KMS-11 (cell line): Measurements from ENCODE around the gene KRT28.

Experiments
- H2AFZ ChIP-seq: fragments of 200-600 bp; sonication (generic); 2 replicates; pipeline ENCODE4 v1.6.1; 2016; ENCODE audit warnings: antibody characterized with exemption, mixed run types, low read depth
- H3K27ac ChIP-seq: fragments of 200-600 bp; sonication (generic); 2 replicates; pipeline ENCODE4 v1.6.1; 2016; ENCODE audit warnings: mild to moderate bottlenecking, mixed run types
- H3K27me3 ChIP-seq: fragments of 200-600 bp; sonication (generic); 2 replicates; pipeline ENCODE4 v1.6.1; 2017; ENCODE audit warnings: mild to moderate bottlenecking, low read depth, mixed run types, moderate library complexity; ENCODE audit not compliant: insufficient read depth
- H3K36me3 ChIP-seq: fragments of 200-600 bp; sonication (generic); 2 replicates; pipeline ENCODE4 v1.6.1; 2017; ENCODE audit warnings: mild to moderate bottlenecking, mixed run types; ENCODE audit not compliant: insufficient read depth
- H3K4me1 ChIP-seq: fragments of 200-600 bp; sonication (generic); 2 replicates; pipeline ENCODE4 v1.6.1; 2016; ENCODE audit warnings: mild to moderate bottlenecking, low read depth, mixed run types; ENCODE audit not compliant: poor library complexity, severe bottlenecking
- H3K4me2 ChIP-seq: fragments of 200-600 bp; sonication (generic); 2 replicates; pipeline ENCODE4 v1.7.0; 2016; ENCODE audit warnings: mild to moderate bottlenecking, mixed run types
- H3K4me3 ChIP-seq: fragments of 200-600 bp; sonication (generic); IDR thresholded peaks from 2 replicates; pipeline ENCODE4 v1.6.1; 2017; ENCODE audit warnings: low read depth, low read length, mixed read lengths; ENCODE audit not compliant: insufficient read depth
- H3K79me2 ChIP-seq: fragments of 200-600 bp; sonication (generic); 2 replicates; pipeline ENCODE4 v1.6.1; 2016; ENCODE audit warnings: low read depth, mixed run types; ENCODE audit not compliant: insufficient read depth
- H3K9ac ChIP-seq: fragments of 200-600 bp; sonication (generic); 2 replicates; pipeline ENCODE4 v1.6.1; 2016; ENCODE audit warnings: mild to moderate bottlenecking, mixed run types
- H4K20me1 ChIP-seq: fragments of 200-600 bp; sonication (generic); 2 replicates; pipeline ENCODE4 v1.6.1; 2016; ENCODE audit warnings: mild to moderate bottlenecking, mixed run types; ENCODE audit not compliant: insufficient read depth
- CTCF ChIP-seq: fragments of 200-600 bp; sonication (generic); conservative IDR thresholded peaks from 2 replicates; pipeline ENCODE4 v1.6.1; 2017; ENCODE audit warnings: low read depth, mild to moderate bottlenecking, antibody characterized with exemption, low read length, moderate library complexity, mixed read lengths

KRT28 gene

GRCh38 chr17:40843242-40843641 is 43.5 kb upstream of the KRT28 start:
- Histone ChIP-seq H4K20me1 (no peaks in the 10 kb centered on the region), H3K9ac (no peak overlapping the region), H3K79me2 (no peaks in the 10 kb centered on the region), H3K4me1 (no peaks in the 10 kb centered on the region), H3K27me3 (no peaks in the 10 kb centered on the region), H3K36me3 (no peaks in the 10 kb centered on the region), H3K4me3 (no peak overlapping the region), H3K4me2 (no peak overlapping the region), H2AFZ (no peak overlapping the region), H3K27ac (no peak overlapping the region)
- no peak for TF ChIP-seq CTCF

GRCh38 chr17:40841246-40841645 is 41.5 kb upstream of the KRT28 start:
- Histone ChIP-seq H3K4me2 (no peak overlapping the region), H3K4me3 (no peak overlapping the region), H4K20me1 (no peaks in the 10 kb centered on the region), H3K27ac (no peak overlapping the region), H3K27me3 (no peaks in the 10 kb centered on the region), H2AFZ (no peak overlapping the region), H3K4me1 (no peaks in the 10 kb centered on the region), H3K79me2 (no peaks in the 10 kb centered on the region), H3K36me3 (no peaks in the 10 kb centered on the region), H3K9ac (no peak overlapping the region)
- TF ChIP-seq CTCF, result no peak

GRCh38 chr17:40839194-40839593 is 39.4 kb upstream of the KRT28 start:
- H4K20me1 ChIP-seq, result no peaks in the 10 kb centered on the region
- no peak overlapping the region for H3K27ac ChIP-seq
- no peaks in the 10 kb centered on the region for H3K27me3 ChIP-seq
- H3K4me2 ChIP-seq, result no peak overlapping the region
- TF ChIP-seq CTCF, result no peak
- no peaks in the 10 kb centered on the region for H3K4me1 ChIP-seq
- no peaks in the 10 kb centered on the region for H3K36me3 ChIP-seq
- H2AFZ ChIP-seq, result no peak overlapping the region
- H3K9ac ChIP-seq, result no peak overlapping the region
- H3K4me3 ChIP-seq, result no peak overlapping the region
- H3K79me2 ChIP-seq, result no peaks in the 10 kb centered on the region

GRCh38 chr17:40836020-40836419 is 36.3 kb upstream of the KRT28 start:
- Histone ChIP-seq H3K4me2 (no peak overlapping the region), H3K27ac (no peak overlapping the region), H3K79me2 (no peaks in the 10 kb centered on the region), H3K4me1 (no peaks in the 10 kb centered on the region), H3K36me3 (no peaks in the 10 kb centered on the region), H3K9ac (no peak overlapping the region), H3K4me3 (no peak overlapping the region), H2AFZ (no peak overlapping the region), H4K20me1 (no peaks in the 10 kb centered on the region), H3K27me3 (no peaks in the 10 kb centered on the region)
- no peak for TF ChIP-seq CTCF

GRCh38 chr17:40833882-40834281 is 34.1 kb upstream of the KRT28 start:
- Histone ChIP-seq H3K9ac (no peak overlapping the region), H3K4me3 (no peak overlapping the region), H3K4me2 (no peak overlapping the region), H3K36me3 (no peaks in the 10 kb centered on the region), H2AFZ (no peak overlapping the region), H4K20me1 (no peaks in the 10 kb centered on the region), H3K4me1 (no peaks in the 10 kb centered on the region), H3K79me2 (no peaks in the 10 kb centered on the region), H3K27me3 (no peaks in the 10 kb centered on the region), H3K27ac (no peak overlapping the region)
- no peak for TF ChIP-seq CTCF
